Osteoblast (primary cell): ENCODE results near the gene NADK. TPM values are rescaled to one million over a fixed set of nuclear protein-coding genes. Genes with fewer than 3 reads are reported as not detected.

ENCODE experiments used
- DNase-seq: peaks from one replicate; pipeline ENCODE4 v3.0.0; 2011; ENCODE audit warnings: low spot score, mixed read lengths; ENCODE audit not compliant: insufficient read length; ENCODE audit errors: missing footprints
- H2AFZ ChIP-seq: 2 replicates; pipeline ENCODE4 v1.6.0; 2011; ENCODE audit warnings: mild to moderate bottlenecking, low read length
- H3K27ac ChIP-seq: 2 replicates; pipeline ENCODE4 v1.5.1; 2011; ENCODE audit warnings: mild to moderate bottlenecking, low read depth, low read length, moderate library complexity
- H3K27me3 ChIP-seq: 2 replicates; pipeline ENCODE4 v1.6.0; 2012; ENCODE audit warnings: mild to moderate bottlenecking, control low read depth, inconsistent platforms, low read length, moderate library complexity; ENCODE audit not compliant: insufficient read depth
- H3K36me3 ChIP-seq: 2 replicates; pipeline ENCODE4 v1.5.1; 2011; ENCODE audit warnings: mild to moderate bottlenecking, low read length, control low read depth, moderate library complexity; ENCODE audit not compliant: insufficient read depth
- H3K4me1 ChIP-seq: 2 replicates; pipeline ENCODE4 v1.5.1; 2011; ENCODE audit warnings: mild to moderate bottlenecking, low read length, control low read depth, moderate library complexity; ENCODE audit not compliant: insufficient read depth
- H3K4me2 ChIP-seq: 2 replicates; pipeline ENCODE4 v1.6.0; 2011; ENCODE audit warnings: mild to moderate bottlenecking, low read length; ENCODE audit not compliant: insufficient read depth
- H3K4me3 ChIP-seq: fragments of 200-600 bp; sonication (generic); 3 replicates; pipeline ENCODE4 v1.5.1; 2012; ENCODE audit warnings: mild to moderate bottlenecking, low read length, inconsistent platforms; ENCODE audit not compliant: insufficient read depth
- H3K79me2 ChIP-seq: 2 replicates; pipeline ENCODE4 v1.6.0; 2012; ENCODE audit warnings: mild to moderate bottlenecking, low read length, control low read depth, inconsistent platforms; ENCODE audit not compliant: insufficient read depth
- H3K9me3 ChIP-seq: 2 replicates; pipeline ENCODE4 v1.5.1; 2011; ENCODE audit warnings: low read depth, low read length, control low read depth
- H4K20me1 ChIP-seq: 2 replicates; pipeline ENCODE4 v1.6.0; 2012; ENCODE audit warnings: mild to moderate bottlenecking, low read length, control low read depth; ENCODE audit not compliant: insufficient read depth
- CTCF ChIP-seq: IDR thresholded peaks from 2 replicates; pipeline ENCODE4 v1.5.1; 2011; ENCODE audit warnings: mild to moderate bottlenecking, low read depth, low read length, moderate library complexity; ENCODE audit errors: extremely low read depth
- total RNA-seq: library from RNA; depleted of rRNA; stranded (reverse); fragments of >200 nt; gene quantifications from 2 replicates; pipeline ENCODE4 v1.2.3, GENCODE V29; 2012

Gene NADK
- total RNA-seq, 1 donor, result 45.6 TPM

DNA sequence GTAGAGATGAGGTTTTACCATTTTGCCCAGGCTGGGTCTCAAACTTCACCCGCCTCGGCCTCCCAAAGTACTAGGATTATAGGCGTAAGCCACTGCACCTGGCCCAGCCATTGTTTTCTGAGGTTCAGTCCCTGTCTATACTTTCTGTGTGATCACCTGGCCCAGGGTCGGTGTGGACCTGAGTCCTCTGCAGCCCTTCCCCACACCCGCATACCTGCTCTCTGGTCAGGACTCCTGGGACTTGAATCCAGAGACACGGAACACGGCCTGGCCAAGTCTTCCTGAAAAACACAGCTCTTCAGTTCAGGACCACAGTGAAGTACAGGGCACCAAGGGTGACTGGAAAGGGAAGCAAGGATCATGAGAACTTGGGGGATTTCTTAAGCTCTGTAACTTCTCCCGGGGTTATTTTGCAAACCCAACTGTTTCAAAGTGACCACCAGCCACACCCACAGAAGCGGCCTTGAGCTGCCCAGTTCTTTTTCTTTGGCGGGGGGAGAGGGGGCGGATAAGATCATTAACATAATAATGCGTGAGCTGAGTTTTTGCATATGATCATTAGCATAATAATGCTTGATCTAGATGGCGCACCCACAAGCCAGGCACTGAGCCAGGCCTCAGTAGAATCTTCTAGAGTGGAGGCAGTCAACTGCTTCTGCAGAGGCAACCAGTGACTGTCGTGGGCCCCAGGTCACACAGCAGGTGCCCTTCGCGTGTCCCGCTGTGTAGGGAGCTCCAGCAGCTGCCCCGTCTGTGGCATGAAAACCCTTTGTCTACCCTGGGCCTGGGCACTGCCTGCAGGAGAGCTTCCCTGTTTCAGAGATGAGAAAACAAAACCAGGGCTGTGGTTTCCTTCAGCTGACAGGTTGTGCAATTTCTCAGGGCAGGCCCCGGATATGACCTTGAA lies 1.7 kb upstream of the NADK start:
- H3K4me3 ChIP-seq, result no peak overlapping the region
- no peaks in the 10 kb centered on the region for H3K9me3 ChIP-seq
- peak overlapping the region; percentile 65 for H3K27ac ChIP-seq
- H3K36me3 ChIP-seq, result peaks cover 3% of the 10 kb centered on the region
- peaks cover 31% of the 10 kb centered on the region for H3K79me2 ChIP-seq
- H3K4me2 ChIP-seq, result peak overlapping the region; percentile 44
- H3K4me1 ChIP-seq, result peaks cover 55% of the 10 kb centered on the region
- H3K27me3 ChIP-seq, result no peaks in the 10 kb centered on the region
- no peak overlapping the region for H2AFZ ChIP-seq
- no peak for TF ChIP-seq CTCF
- peaks cover 37% of the 10 kb centered on the region for H4K20me1 ChIP-seq
- DNase-seq, result peak; percentile 94

DNA sequence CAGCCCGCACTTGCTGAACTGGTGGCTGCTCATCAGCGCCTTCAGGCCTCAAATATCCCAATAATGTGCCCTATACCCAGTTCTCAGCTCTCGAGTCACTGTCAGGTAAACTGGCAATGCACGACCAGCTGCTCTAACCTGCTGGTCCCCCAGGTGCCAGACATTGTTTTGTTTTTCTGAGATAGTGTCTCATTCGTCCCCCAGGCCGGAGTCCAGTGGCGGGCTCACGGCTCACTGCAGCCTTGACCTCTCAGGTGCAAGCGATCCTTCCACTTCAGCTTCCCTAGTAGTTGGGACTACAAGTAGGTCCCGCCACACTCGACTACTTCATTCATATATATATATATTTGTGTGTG lies 1.0 kb upstream of the NADK start:
- H3K4me3 ChIP-seq, result peak overlapping the region; percentile 90
- H3K27me3 ChIP-seq, result no peaks in the 10 kb centered on the region
- no peaks in the 10 kb centered on the region for H3K9me3 ChIP-seq
- H3K27ac ChIP-seq, result peak overlapping the region; percentile 23
- H4K20me1 ChIP-seq, result peaks cover 37% of the 10 kb centered on the region
- DNase-seq, result no peak
- H3K36me3 ChIP-seq, result no peaks in the 10 kb centered on the region
- H3K4me2 ChIP-seq, result peak overlapping the region; percentile 88
- peaks cover 36% of the 10 kb centered on the region for H3K79me2 ChIP-seq
- H2AFZ ChIP-seq, result no peak overlapping the region
- no peak for TF ChIP-seq CTCF
- peaks cover 55% of the 10 kb centered on the region for H3K4me1 ChIP-seq

DNA sequence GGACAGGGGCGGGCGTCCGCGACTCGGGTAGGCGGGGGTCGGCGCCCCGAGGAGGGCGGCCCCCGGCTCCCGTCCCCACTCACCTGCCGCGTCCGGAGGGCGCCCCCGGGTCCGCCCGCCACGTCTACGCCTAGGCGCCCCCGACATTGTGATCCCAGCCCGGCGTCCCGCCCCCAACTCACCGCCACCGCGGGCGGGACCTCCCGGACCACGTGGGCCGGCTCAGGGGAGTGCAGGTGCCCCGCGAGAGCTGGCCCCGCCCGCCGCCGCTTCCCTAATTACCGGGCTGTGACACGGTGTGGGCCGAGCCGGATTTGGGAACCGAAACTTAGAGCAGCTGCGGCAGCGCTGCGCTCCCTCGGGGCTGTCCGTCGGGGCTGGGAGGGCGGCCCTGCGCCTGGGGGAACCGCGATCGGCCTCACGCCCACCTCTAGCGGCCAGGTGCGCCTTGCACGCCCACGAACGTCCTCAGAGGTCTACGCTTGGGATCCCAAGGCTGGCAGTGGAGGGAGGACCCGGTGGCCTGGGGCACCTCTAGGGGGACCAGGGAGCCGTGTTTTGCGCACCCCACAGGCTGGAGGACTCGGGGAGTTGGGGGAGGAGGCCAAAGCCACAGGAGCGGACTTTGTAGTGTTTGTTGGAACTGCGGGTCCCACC lies 521 bp upstream of the NADK start:
- TF ChIP-seq CTCF, result no peak
- Histone ChIP-seq H2AFZ (no peak overlapping the region), H3K9me3 (no peaks in the 10 kb centered on the region), H3K27ac (peak overlapping the region; percentile 23), H3K79me2 (peaks cover 41% of the 10 kb centered on the region), H3K27me3 (no peaks in the 10 kb centered on the region), H3K4me3 (peak overlapping the region; percentile 90), H3K4me2 (peak overlapping the region; percentile 88), H3K4me1 (peaks cover 55% of the 10 kb centered on the region), H4K20me1 (peaks cover 37% of the 10 kb centered on the region), H3K36me3 (no peaks in the 10 kb centered on the region)
- peak; percentile 85 for DNase-seq

- Histone ChIP-seq H3K27ac (peak overlapping the region; percentile 82), H4K20me1 (peaks cover 26% of the 10 kb centered on the region), H3K36me3 (peaks cover 2% of the 10 kb centered on the region), H2AFZ (peak overlapping the region; percentile 13), H3K9me3 (no peaks in the 10 kb centered on the region), H3K27me3 (no peaks in the 10 kb centered on the region), H3K4me1 (peaks cover 46% of the 10 kb centered on the region), H3K4me2 (peak overlapping the region; percentile 88), H3K79me2 (peaks cover 53% of the 10 kb centered on the region), H3K4me3 (peak overlapping the region; percentile 90)
- no peak for TF ChIP-seq CTCF
- peak; percentile 87 for DNase-seq
These were observed 729 bp downstream of the NADK start for GRCh38 chr1:1777583-1777899.
